ENCODE data around the gene TRAPPC2L.

The TRAPPC2L gene

GRCh38 chr16:88851616-88852015 lies 5.3 kb upstream of the TRAPPC2L start:
- Histone ChIP-seq H3K27me3 (ENCODE audit: control insufficient read depth in 1 of 2, insufficient read depth in 2 of 2, low read length in 2 of 2) (no peaks in the 10 kb centered on the region), H3K4me3 (ENCODE audit: low read length in 2 of 2) (no peak overlapping the region), H3K27ac (ENCODE audit: low read length) (no peak overlapping the region), H3K9me3 (ENCODE audit: control insufficient read depth in 2 of 2, low read length in 2 of 2) (no peaks in the 10 kb centered on the region), H3K9ac (ENCODE audit: low read length in 2 of 2) (no peak overlapping the region), H3K4me1 (ENCODE audit: control insufficient read depth, insufficient read depth, low read length) (peaks cover 12% of the 10 kb centered on the region), H3K36me3 (ENCODE audit: control insufficient read depth in 2 of 2, insufficient read depth in 2 of 2, low read length in 2 of 2) (peaks cover 0 to 5% of the 10 kb centered on the region in 2 donors)

- Histone ChIP-seq H3K9ac (ENCODE audit: low read length in 2 of 2) (no peak overlapping the region), H3K4me1 (ENCODE audit: control insufficient read depth, insufficient read depth, low read length) (peaks cover 25% of the 10 kb centered on the region), H3K9me3 (ENCODE audit: control insufficient read depth in 2 of 2, low read length in 2 of 2) (no peaks in the 10 kb centered on the region), H3K36me3 (ENCODE audit: control insufficient read depth in 2 of 2, insufficient read depth in 2 of 2, low read length in 2 of 2) (peaks cover 0 to 5% of the 10 kb centered on the region in 2 donors), H3K27me3 (ENCODE audit: control insufficient read depth in 1 of 2, insufficient read depth in 2 of 2, low read length in 2 of 2) (no peaks in the 10 kb centered on the region), H3K27ac (ENCODE audit: low read length) (no peak overlapping the region), H3K4me3 (ENCODE audit: low read length in 2 of 2) (no peak overlapping the region)
These were observed 3.5 kb upstream of the TRAPPC2L start for GRCh38 chr16:88853325-88853941.

GRCh38 chr16:88854306-88855111 lies 2.4 kb upstream of the TRAPPC2L start:
- H3K4me1 ChIP-seq (ENCODE audit: control insufficient read depth, insufficient read depth, low read length) = peaks cover 34% of the 10 kb centered on the region
- no peak overlapping the region for H3K27ac ChIP-seq (ENCODE audit: low read length)
- no peak overlapping the region for H3K9ac ChIP-seq (ENCODE audit: low read length in 2 of 2)
- H3K36me3 ChIP-seq (ENCODE audit: control insufficient read depth in 2 of 2, insufficient read depth in 2 of 2, low read length in 2 of 2) = peaks cover 6 to 13% of the 10 kb centered on the region in 2 donors
- no peaks in the 10 kb centered on the region for H3K9me3 ChIP-seq (ENCODE audit: control insufficient read depth in 2 of 2, low read length in 2 of 2)
- H3K27me3 ChIP-seq (ENCODE audit: control insufficient read depth in 1 of 2, insufficient read depth in 2 of 2, low read length in 2 of 2) = no peaks in the 10 kb centered on the region
- H3K4me3 ChIP-seq (ENCODE audit: low read length in 2 of 2) = no peak overlapping the region

- H3K4me3 ChIP-seq (ENCODE audit: low read length in 2 of 2) = no peak overlapping the region
- H3K27ac ChIP-seq (ENCODE audit: low read length) = no peak overlapping the region
- H3K9ac ChIP-seq (ENCODE audit: low read length in 2 of 2) = no peak overlapping the region
- peaks cover 13 to 17% of the 10 kb centered on the region in 2 donors for H3K36me3 ChIP-seq (ENCODE audit: control insufficient read depth in 2 of 2, insufficient read depth in 2 of 2, low read length in 2 of 2)
- peaks cover 35% of the 10 kb centered on the region for H3K4me1 ChIP-seq (ENCODE audit: control insufficient read depth, insufficient read depth, low read length)
- no peaks in the 10 kb centered on the region for H3K9me3 ChIP-seq (ENCODE audit: control insufficient read depth in 2 of 2, low read length in 2 of 2)
- no peaks in the 10 kb centered on the region for H3K27me3 ChIP-seq (ENCODE audit: control insufficient read depth in 1 of 2, insufficient read depth in 2 of 2, low read length in 2 of 2)
These were observed 1.8 kb upstream of the TRAPPC2L start for GRCh38 chr16:88855176-88855575.

- peak overlapping the region in 1 of 2 donors; percentile 15 for H3K9ac ChIP-seq (ENCODE audit: low read length in 2 of 2)
- H3K36me3 ChIP-seq (ENCODE audit: control insufficient read depth in 2 of 2, insufficient read depth in 2 of 2, low read length in 2 of 2) = peaks cover 17 to 20% of the 10 kb centered on the region in 2 donors
- H3K27ac ChIP-seq (ENCODE audit: low read length) = no peak overlapping the region
- peaks cover 35% of the 10 kb centered on the region for H3K4me1 ChIP-seq (ENCODE audit: control insufficient read depth, insufficient read depth, low read length)
- H3K27me3 ChIP-seq (ENCODE audit: control insufficient read depth in 1 of 2, insufficient read depth in 2 of 2, low read length in 2 of 2) = no peaks in the 10 kb centered on the region
- no peaks in the 10 kb centered on the region for H3K9me3 ChIP-seq (ENCODE audit: control insufficient read depth in 2 of 2, low read length in 2 of 2)
- peak overlapping the region; percentile 43 to 76 for H3K4me3 ChIP-seq (ENCODE audit: low read length in 2 of 2)
These were observed 1.2 kb upstream of the TRAPPC2L start for GRCh38 chr16:88855736-88856121.

- Histone ChIP-seq H3K27me3 (ENCODE audit: control insufficient read depth in 1 of 2, insufficient read depth in 2 of 2, low read length in 2 of 2) (no peaks in the 10 kb centered on the region), H3K9me3 (ENCODE audit: control insufficient read depth in 2 of 2, low read length in 2 of 2) (no peaks in the 10 kb centered on the region), H3K36me3 (ENCODE audit: control insufficient read depth in 2 of 2, insufficient read depth in 2 of 2, low read length in 2 of 2) (peaks cover 19 to 22% of the 10 kb centered on the region in 2 donors), H3K9ac (ENCODE audit: low read length in 2 of 2) (peak overlapping the region; percentile 40 to 60), H3K27ac (ENCODE audit: low read length) (peak overlapping the region; percentile 64), H3K4me1 (ENCODE audit: control insufficient read depth, insufficient read depth, low read length) (peaks cover 35% of the 10 kb centered on the region), H3K4me3 (ENCODE audit: low read length in 2 of 2) (peak overlapping the region; percentile 43 to 96)
These were observed 652 bp upstream of the TRAPPC2L start for GRCh38 chr16:88856122-88856827.

GRCh38 chr16:88857728-88858339 lies 907 bp downstream of the TRAPPC2L start:
- H3K9ac ChIP-seq (ENCODE audit: low read length in 2 of 2) = peak overlapping the region; percentile 74 to 81
- peaks cover 27 to 30% of the 10 kb centered on the region in 2 donors for H3K36me3 ChIP-seq (ENCODE audit: control insufficient read depth in 2 of 2, insufficient read depth in 2 of 2, low read length in 2 of 2)
- H3K4me1 ChIP-seq (ENCODE audit: control insufficient read depth, insufficient read depth, low read length) = peaks cover 35% of the 10 kb centered on the region
- H3K27ac ChIP-seq (ENCODE audit: low read length) = peak overlapping the region; percentile 64
- H3K4me3 ChIP-seq (ENCODE audit: low read length in 2 of 2) = peak overlapping the region; percentile 77 to 96
- H3K9me3 ChIP-seq (ENCODE audit: control insufficient read depth in 2 of 2, low read length in 2 of 2) = no peaks in the 10 kb centered on the region
- no peaks in the 10 kb centered on the region for H3K27me3 ChIP-seq (ENCODE audit: control insufficient read depth in 1 of 2, insufficient read depth in 2 of 2, low read length in 2 of 2)

GRCh38 chr16:88859381-88860091 lies 2.6 kb downstream of the TRAPPC2L start:
- Histone ChIP-seq H3K27ac (ENCODE audit: low read length) (no peak overlapping the region), H3K4me3 (ENCODE audit: low read length in 2 of 2) (no peak overlapping the region), H3K4me1 (ENCODE audit: control insufficient read depth, insufficient read depth, low read length) (peaks cover 30% of the 10 kb centered on the region), H3K9me3 (ENCODE audit: control insufficient read depth in 2 of 2, low read length in 2 of 2) (no peaks in the 10 kb centered on the region), H3K36me3 (ENCODE audit: control insufficient read depth in 2 of 2, insufficient read depth in 2 of 2, low read length in 2 of 2) (peaks cover 27 to 30% of the 10 kb centered on the region in 2 donors), H3K27me3 (ENCODE audit: control insufficient read depth in 1 of 2, insufficient read depth in 2 of 2, low read length in 2 of 2) (no peaks in the 10 kb centered on the region), H3K9ac (ENCODE audit: low read length in 2 of 2) (no peak overlapping the region)

- Histone ChIP-seq H3K27me3 (ENCODE audit: control insufficient read depth in 1 of 2, insufficient read depth in 2 of 2, low read length in 2 of 2) (peaks cover 0 to 3% of the 10 kb centered on the region in 2 donors), H3K27ac (ENCODE audit: low read length) (no peak overlapping the region), H3K4me1 (ENCODE audit: control insufficient read depth, insufficient read depth, low read length) (peaks cover 22% of the 10 kb centered on the region), H3K36me3 (ENCODE audit: control insufficient read depth in 2 of 2, insufficient read depth in 2 of 2, low read length in 2 of 2) (peaks cover 27 to 30% of the 10 kb centered on the region in 2 donors), H3K9me3 (ENCODE audit: control insufficient read depth in 2 of 2, low read length in 2 of 2) (no peaks in the 10 kb centered on the region), H3K4me3 (ENCODE audit: low read length in 2 of 2) (no peak overlapping the region), H3K9ac (ENCODE audit: low read length in 2 of 2) (no peak overlapping the region)
These were observed 4.4 kb downstream of the TRAPPC2L start for GRCh38 chr16:88861359-88861758.

GRCh38 chr16:88862968-88863367 lies 6.0 kb downstream of the TRAPPC2L start:
- no peak overlapping the region for H3K4me3 ChIP-seq (ENCODE audit: low read length in 2 of 2)
- H3K9me3 ChIP-seq (ENCODE audit: control insufficient read depth in 2 of 2, low read length in 2 of 2) = no peaks in the 10 kb centered on the region
- peaks cover 27 to 30% of the 10 kb centered on the region in 2 donors for H3K36me3 ChIP-seq (ENCODE audit: control insufficient read depth in 2 of 2, insufficient read depth in 2 of 2, low read length in 2 of 2)
- peaks cover 14% of the 10 kb centered on the region for H3K4me1 ChIP-seq (ENCODE audit: control insufficient read depth, insufficient read depth, low read length)
- H3K9ac ChIP-seq (ENCODE audit: low read length in 2 of 2) = no peak overlapping the region
- no peak overlapping the region for H3K27ac ChIP-seq (ENCODE audit: low read length)
- H3K27me3 ChIP-seq (ENCODE audit: control insufficient read depth in 1 of 2, insufficient read depth in 2 of 2, low read length in 2 of 2) = peaks cover 0 to 3% of the 10 kb centered on the region in 2 donors

All from stomach smooth muscle (tissue), 2 donors.